Sciatic nerve (tissue), 2 donors: ENCODE data around the gene GPR75. TPM values are rescaled to one million over a fixed set of nuclear protein-coding genes. Genes with fewer than 3 reads are reported as not detected.

Experiments
- ATAC-seq: fragments of 200-7000 bp; cut with Tn5 transposase; one replicate; pipeline ENCODE4 v1.9.1; 2020; ENCODE audit warnings: mild to moderate bottlenecking, moderate library complexity
- DNase-seq: peaks from one replicate; pipeline ENCODE4 v3.0.0-alpha.2; 2020; ENCODE audit warnings: low spot score
- intact Hi-C: fragments of 100-400 bp; cut with DNase I; formaldehyde crosslinking; loops from one replicate; pipeline ENCODE4 v1.14.2; 2022
- microRNA-seq: library from miRNA; unstranded; fragments of <30 nt; microRNA quantifications from one replicate; pipeline ENCODE4 v1.2.0, GENCODE V29; 2020
- total RNA-seq: library from RNA; stranded (reverse); fragmentation: NEBNext Ultra II Directional; extraction: Animal tissue kit (Norgen Biotek cat#: 25700); gene quantifications from one replicate; pipeline ENCODE4 v1.2.1, GENCODE V29; 2021
- donor health status: DM: no; HTN: no; CAD: no.
- donor health status: DM: no; HTN: no; CAD: no.

The GPR75 gene
- total RNA-seq, 1 donor from 2014 or later: 2.5 TPM

GRCh38 chr2:53820048-53820447 lies 39.7 kb downstream of the GPR75 start:
- intact Hi-C loops: no loop called here
- ATAC-seq (no peak), DNase-seq (no peak)

GRCh38 chr2:53819634-53820033 lies 40.1 kb downstream of the GPR75 start:
- ATAC-seq: no peak
- intact Hi-C loops: no loop called here
- DNase-seq: no peak

GRCh38 chr2:53818854-53819435 lies 40.8 kb downstream of the GPR75 start:
- no peak for ATAC-seq
- intact Hi-C loops: no loop called here
- no peak for DNase-seq

DNA sequence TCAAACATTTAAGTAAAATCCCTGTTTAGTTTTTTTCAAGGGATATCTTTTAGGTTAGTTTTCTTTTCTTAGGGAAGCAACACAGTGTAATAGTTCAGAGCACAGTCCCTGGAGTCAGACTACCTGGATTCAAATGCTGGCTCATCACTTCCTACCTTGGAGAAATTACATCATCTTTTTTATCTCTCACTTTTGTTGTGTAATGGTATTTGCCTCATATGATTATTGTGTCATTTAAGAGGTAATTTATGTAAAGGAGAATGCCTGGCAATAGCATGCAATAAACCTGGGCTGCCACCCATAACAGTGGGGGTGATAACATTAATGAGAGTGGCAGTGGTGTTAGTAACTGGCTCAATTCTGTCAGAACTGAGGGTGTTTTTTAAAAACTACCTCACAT lies 46.6 kb downstream of the GPR75 start:
- intact Hi-C loops: no loop called here
- no peak for ATAC-seq
- DNase-seq: no peak

- DNase-seq (no peak), ATAC-seq (no peak)
- intact Hi-C loops: no loop called here
Measured at GRCh38 chr2:53811601-53812000, 48.2 kb downstream of the GPR75 start.

Small RNA genes within 50 kb of the gene (microRNA-seq; reads per million reads assigned to microRNA genes)
- gene MIR3682: not detected

Other genes starting within 250 kb of the GPR75 start
- 0.80 TPM for gene CHAC2, start 92.2 kb downstream of the GPR75 start, total RNA-seq
- gene ASB3, start 73.0 kb downstream of the GPR75 start, total RNA-seq: 30.0 TPM
- 39.6 TPM for gene ERLEC1, start 72.9 kb downstream of the GPR75 start, total RNA-seq
- gene PSME4, start 111.0 kb upstream of the GPR75 start, total RNA-seq: 42.2 TPM